Natural killer cell (primary cell): ENCODE data around the gene TMEM233. TPM values are rescaled to one million over a fixed set of nuclear protein-coding genes. Genes with fewer than 3 reads are reported as not detected.

Source experiments
- ATAC-seq, 3 donors: fragments of 150-1000 bp in 2 of 3; fragments of 200-7000 bp in 1 of 3; cut with Tn5 transposase; 1 replicate in 1 of 3; 2 replicates in 2 of 3; pipeline ENCODE4 v1.10.0; 2021; ENCODE audit warnings: mild to moderate bottlenecking in 2 of 3, moderate library complexity in 2 of 3
- DNase-seq, 2 donors: peaks; one replicate each; pipeline versions ENCODE4 v3.0.0 to v3.0.0-alpha.2; 2013 to 2021; ENCODE audit warnings: mixed read lengths in 1 of 2
- H3K27ac ChIP-seq: one replicate; pipeline ENCODE4 v1.5.1; 2013; ENCODE audit warnings: mild to moderate bottlenecking, low read length
- H3K27me3 ChIP-seq: one replicate; pipeline ENCODE4 v1.6.1; 2013; ENCODE audit warnings: low read length; ENCODE audit not compliant: control insufficient read depth, insufficient read depth
- H3K36me3 ChIP-seq: one replicate; pipeline ENCODE4 v1.6.1; 2013; ENCODE audit warnings: low read length; ENCODE audit not compliant: control insufficient read depth, insufficient read depth
- H3K4me1 ChIP-seq: one replicate; pipeline ENCODE4 v1.6.1; 2013; ENCODE audit warnings: low read length; ENCODE audit not compliant: control insufficient read depth, insufficient read depth
- H3K4me3 ChIP-seq: one replicate; pipeline ENCODE4 v1.5.1; 2013; ENCODE audit warnings: low read length
- H3K9me3 ChIP-seq: one replicate; pipeline ENCODE4 v1.6.1; 2013; ENCODE audit warnings: low read length; ENCODE audit not compliant: control insufficient read depth, insufficient read depth
- H3K27ac Mint-ChIP-seq, 2 donors: one replicate each; pipeline ENCODE4 v1.8.0; 2022; ENCODE audit warnings: mild to moderate bottlenecking in 2 of 2, mixed read lengths in 2 of 2, moderate library complexity in 1 of 2
- H3K27me3 Mint-ChIP-seq, 2 donors: one replicate each; pipeline ENCODE4 v1.8.0; 2022; ENCODE audit warnings: low read depth in 2 of 2, mixed read lengths in 2 of 2
- H3K36me3 Mint-ChIP-seq: one replicate; pipeline ENCODE4 v1.8.0; 2022; ENCODE audit warnings: mixed read lengths
- H3K4me1 Mint-ChIP-seq, 2 donors: one replicate each; pipeline ENCODE4 v1.8.0; 2022; ENCODE audit warnings: mixed read lengths in 2 of 2
- H3K4me3 Mint-ChIP-seq: one replicate; pipeline ENCODE4 v1.8.0; 2022; ENCODE audit warnings: mild to moderate bottlenecking, moderate library complexity, mixed read lengths
- H3K9me3 Mint-ChIP-seq, 2 donors: one replicate each; pipeline ENCODE4 v1.8.0; 2022; ENCODE audit warnings: mixed read lengths in 2 of 2
- CTCF ChIP-seq: fragments of 200-600 bp; IDR thresholded peaks from one replicate; pipeline ENCODE4 v1.8.0; 2022; ENCODE audit warnings: antibody characterized with exemption
- WGBS: methylation state at CpG from one replicate; pipeline ENCODE4 v1.1.7; 2013; ENCODE audit warnings: missing lambda C conversion rate; ENCODE audit not compliant: insufficient coverage; 5-methylcytosine and 5-hydroxymethylcytosine counted together
- intact Hi-C: fragments of 100-400 bp; cut with micrococcal nuclease; formaldehyde crosslinking; loops from one replicate; pipeline ENCODE4 v1.14.2; 2022
- total RNA-seq, 4 donors: library from RNA; stranded (reverse); fragments of 120-200 nt in 1 of 4; gene quantifications; one replicate each; pipeline versions ENCODE4 v1.2.3 to v1.2.4, GENCODE V29; 2013 to 2022

TMEM233 gene
- total RNA-seq, 3 donors from 2014 or later (not counting 1 experiment from before 2014, with no cell fraction given) = not detected

- peaks cover 65 to 66% of the 10 kb centered on the region in 2 donors for H3K27me3 Mint-ChIP-seq
- intact Hi-C loops = no loop called here
- no peaks in the 10 kb centered on the region for H3K36me3 ChIP-seq
- WGBS = 95% methylated on average over 2 of the region's 2 CpGs
- TF ChIP-seq CTCF = no peak
- no peaks in the 10 kb centered on the region for H3K9me3 ChIP-seq
- no peaks in the 10 kb centered on the region for H3K9me3 Mint-ChIP-seq
- peaks cover 0 to 23% of the 10 kb centered on the region in 2 donors for H3K4me1 Mint-ChIP-seq
- ATAC-seq = no peak
- no peak overlapping the region for H3K27ac Mint-ChIP-seq
- no peak for DNase-seq
- no peak overlapping the region for H3K4me3 ChIP-seq
- peaks cover 21% of the 10 kb centered on the region for H3K27me3 ChIP-seq
- no peaks in the 10 kb centered on the region for H3K36me3 Mint-ChIP-seq
- H3K27ac ChIP-seq = no peak overlapping the region
- no peak overlapping the region for H3K4me3 Mint-ChIP-seq
- no peaks in the 10 kb centered on the region for H3K4me1 ChIP-seq
Measured at GRCh38 chr12:119592232-119592631, 1.3 kb upstream of the TMEM233 start.

GRCh38 chr12:119594399-119594730, 791 bp downstream of the TMEM233 start:
- 4% methylated on average over 22 of the region's 22 CpGs for WGBS
- intact Hi-C loops = no loop called here
- H3K4me1 Mint-ChIP-seq = peaks cover 0 to 23% of the 10 kb centered on the region in 2 donors
- no peaks in the 10 kb centered on the region for H3K4me1 ChIP-seq
- no peak overlapping the region for H3K4me3 ChIP-seq
- H3K4me3 Mint-ChIP-seq = no peak overlapping the region
- H3K9me3 ChIP-seq = no peaks in the 10 kb centered on the region
- no peaks in the 10 kb centered on the region for H3K36me3 ChIP-seq
- DNase-seq (no peak), ATAC-seq (no peak)
- H3K27ac ChIP-seq = no peak overlapping the region
- TF ChIP-seq CTCF = no peak
- H3K27ac Mint-ChIP-seq = no peak overlapping the region
- H3K9me3 Mint-ChIP-seq = no peaks in the 10 kb centered on the region
- H3K27me3 Mint-ChIP-seq = peaks cover 61 to 86% of the 10 kb centered on the region in 2 donors
- no peaks in the 10 kb centered on the region for H3K36me3 Mint-ChIP-seq
- H3K27me3 ChIP-seq = peaks cover 21% of the 10 kb centered on the region

GRCh38 chr12:119594772-119595445, 1.3 kb downstream of the TMEM233 start:
- ATAC-seq (no peak), DNase-seq (no peak)
- Histone ChIP-seq H3K27me3 (peaks cover 21% of the 10 kb centered on the region), H3K4me1 (no peaks in the 10 kb centered on the region), H3K4me3 (no peak overlapping the region), H3K9me3 (no peaks in the 10 kb centered on the region), H3K36me3 (no peaks in the 10 kb centered on the region), H3K27ac (no peak overlapping the region)
- no peak overlapping the region for H3K27ac Mint-ChIP-seq
- H3K9me3 Mint-ChIP-seq = no peaks in the 10 kb centered on the region
- H3K4me1 Mint-ChIP-seq = peaks cover 0 to 23% of the 10 kb centered on the region in 2 donors
- H3K27me3 Mint-ChIP-seq = peaks cover 58 to 91% of the 10 kb centered on the region in 2 donors
- no peak for TF ChIP-seq CTCF
- intact Hi-C loops = no loop called here
- no peak overlapping the region for H3K4me3 Mint-ChIP-seq
- no peaks in the 10 kb centered on the region for H3K36me3 Mint-ChIP-seq
- 4% methylated on average over 49 of the region's 49 CpGs for WGBS

- Histone ChIP-seq H3K4me1 (no peaks in the 10 kb centered on the region), H3K27me3 (peaks cover 20% of the 10 kb centered on the region), H3K9me3 (no peaks in the 10 kb centered on the region), H3K36me3 (no peaks in the 10 kb centered on the region), H3K4me3 (no peak overlapping the region), H3K27ac (no peak overlapping the region)
- Mint-ChIP-seq H3K9me3 (no peaks in the 10 kb centered on the region), H3K27me3 (peaks cover 45 to 89% of the 10 kb centered on the region in 2 donors), H3K4me1 (peaks cover 0 to 23% of the 10 kb centered on the region in 2 donors), H3K36me3 (no peaks in the 10 kb centered on the region), H3K27ac (no peak overlapping the region), H3K4me3 (no peak overlapping the region)
- DNase-seq (no peak), ATAC-seq (no peak)
- 64% methylated on average over 1 of the region's 1 CpG for WGBS
- TF ChIP-seq CTCF = no peak
- intact Hi-C loops = no loop called here
Measured at GRCh38 chr12:119598159-119598558, 4.6 kb downstream of the TMEM233 start.
